Parathyroid adenoma (tissue), 2 donors: Measurements from ENCODE around the gene LHX6.

Experiments
- H2AFZ ChIP-seq: fragments of 300-600 bp; sonication (generic); one replicate; pipeline ENCODE4 v1.7.0; 2017; ENCODE audit warnings: antibody characterized with exemption, mild to moderate bottlenecking
- H3K27ac ChIP-seq: fragments of 300-600 bp; sonication (generic); one replicate; pipeline ENCODE4 v1.7.0; 2017
- H3K27me3 ChIP-seq: fragments of 300-600 bp; sonication (generic); one replicate; pipeline ENCODE4 v1.7.0; 2017; ENCODE audit warnings: low read length; ENCODE audit not compliant: control insufficient read depth, insufficient read depth
- H3K36me3 ChIP-seq: fragments of 300-600 bp; sonication (generic); one replicate; pipeline ENCODE4 v1.7.0; 2017; ENCODE audit warnings: low read length; ENCODE audit not compliant: control insufficient read depth, insufficient read depth
- H3K4me1 ChIP-seq: fragments of 300-600 bp; sonication (generic); one replicate; pipeline ENCODE4 v1.7.0; 2017; ENCODE audit warnings: control low read depth
- H3K4me2 ChIP-seq: fragments of 300-600 bp; sonication (generic); one replicate; pipeline ENCODE4 v1.7.0; 2017; ENCODE audit warnings: low read length
- H3K4me3 ChIP-seq: fragments of 300-600 bp; sonication (generic); one replicate; pipeline ENCODE4 v1.7.0; 2017; ENCODE audit warnings: low read depth, low read length
- H3K79me2 ChIP-seq: fragments of 300-600 bp; sonication (generic); one replicate; pipeline ENCODE4 v1.7.0; 2017; ENCODE audit warnings: control low read depth
- H3K9ac ChIP-seq: fragments of 300-600 bp; sonication (generic); one replicate; pipeline ENCODE4 v1.7.0; 2017; ENCODE audit warnings: mild to moderate bottlenecking
- H3K9me3 ChIP-seq: fragments of 300-600 bp; sonication (generic); one replicate; pipeline ENCODE4 v1.7.0; 2017; ENCODE audit warnings: low read length; ENCODE audit not compliant: control insufficient read depth
- TF ChIP-seq, protein P1 (sequence below): fragments of 300-600 bp; sonication (generic); IDR thresholded peaks from one replicate; pipeline ENCODE4 v1.7.0; 2017; ENCODE audit warnings: antibody characterized with exemption, mild to moderate bottlenecking
- donor health status: primary hyperparathyroidism.

The LHX6 gene

GRCh38 chr9:122162415-122162814 lies 66.3 kb downstream of the LHX6 start:
- H3K27ac ChIP-seq = no peak overlapping the region
- H3K4me3 ChIP-seq = no peak overlapping the region
- H3K79me2 ChIP-seq = peaks cover 15% of the 10 kb centered on the region
- no peak overlapping the region for H2AFZ ChIP-seq
- H3K9me3 ChIP-seq = no peaks in the 10 kb centered on the region
- no peak overlapping the region for H3K9ac ChIP-seq
- H3K4me2 ChIP-seq = no peak overlapping the region
- peaks cover 7% of the 10 kb centered on the region for H3K4me1 ChIP-seq
- peaks cover 3% of the 10 kb centered on the region for H3K36me3 ChIP-seq
- H3K27me3 ChIP-seq = no peaks in the 10 kb centered on the region
- TF ChIP-seq, protein P1, sequence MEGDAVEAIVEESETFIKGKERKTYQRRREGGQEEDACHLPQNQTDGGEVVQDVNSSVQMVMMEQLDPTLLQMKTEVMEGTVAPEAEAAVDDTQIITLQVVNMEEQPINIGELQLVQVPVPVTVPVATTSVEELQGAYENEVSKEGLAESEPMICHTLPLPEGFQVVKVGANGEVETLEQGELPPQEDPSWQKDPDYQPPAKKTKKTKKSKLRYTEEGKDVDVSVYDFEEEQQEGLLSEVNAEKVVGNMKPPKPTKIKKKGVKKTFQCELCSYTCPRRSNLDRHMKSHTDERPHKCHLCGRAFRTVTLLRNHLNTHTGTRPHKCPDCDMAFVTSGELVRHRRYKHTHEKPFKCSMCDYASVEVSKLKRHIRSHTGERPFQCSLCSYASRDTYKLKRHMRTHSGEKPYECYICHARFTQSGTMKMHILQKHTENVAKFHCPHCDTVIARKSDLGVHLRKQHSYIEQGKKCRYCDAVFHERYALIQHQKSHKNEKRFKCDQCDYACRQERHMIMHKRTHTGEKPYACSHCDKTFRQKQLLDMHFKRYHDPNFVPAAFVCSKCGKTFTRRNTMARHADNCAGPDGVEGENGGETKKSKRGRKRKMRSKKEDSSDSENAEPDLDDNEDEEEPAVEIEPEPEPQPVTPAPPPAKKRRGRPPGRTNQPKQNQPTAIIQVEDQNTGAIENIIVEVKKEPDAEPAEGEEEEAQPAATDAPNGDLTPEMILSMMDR = no peak

DNA sequence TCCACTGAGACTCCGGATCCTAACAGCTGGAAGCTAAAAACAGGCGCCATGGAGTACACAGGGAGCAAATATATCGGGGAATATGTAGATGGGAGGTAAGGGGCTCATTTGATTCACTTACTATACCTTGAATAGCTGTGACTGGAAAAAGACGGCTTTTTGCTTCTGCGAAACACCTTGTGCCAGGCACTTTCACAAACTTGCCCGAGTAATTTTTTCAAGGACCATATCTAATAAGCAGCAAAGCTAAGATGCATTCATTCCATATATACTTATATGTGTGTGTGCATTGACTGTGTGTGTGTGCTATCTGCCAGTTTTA lies 68.9 kb downstream of the LHX6 start:
- Histone ChIP-seq H3K9ac (no peak overlapping the region), H2AFZ (peak overlapping the region; percentile 86), H3K79me2 (peaks cover 15% of the 10 kb centered on the region), H3K4me2 (peak overlapping the region; percentile 89), H3K27ac (peak overlapping the region; percentile 44), H3K9me3 (no peaks in the 10 kb centered on the region), H3K4me3 (peak overlapping the region; percentile 97), H3K27me3 (no peaks in the 10 kb centered on the region), H3K4me1 (peaks cover 7% of the 10 kb centered on the region), H3K36me3 (peaks cover 3% of the 10 kb centered on the region)
- TF ChIP-seq, protein P1 = no peak

DNA sequence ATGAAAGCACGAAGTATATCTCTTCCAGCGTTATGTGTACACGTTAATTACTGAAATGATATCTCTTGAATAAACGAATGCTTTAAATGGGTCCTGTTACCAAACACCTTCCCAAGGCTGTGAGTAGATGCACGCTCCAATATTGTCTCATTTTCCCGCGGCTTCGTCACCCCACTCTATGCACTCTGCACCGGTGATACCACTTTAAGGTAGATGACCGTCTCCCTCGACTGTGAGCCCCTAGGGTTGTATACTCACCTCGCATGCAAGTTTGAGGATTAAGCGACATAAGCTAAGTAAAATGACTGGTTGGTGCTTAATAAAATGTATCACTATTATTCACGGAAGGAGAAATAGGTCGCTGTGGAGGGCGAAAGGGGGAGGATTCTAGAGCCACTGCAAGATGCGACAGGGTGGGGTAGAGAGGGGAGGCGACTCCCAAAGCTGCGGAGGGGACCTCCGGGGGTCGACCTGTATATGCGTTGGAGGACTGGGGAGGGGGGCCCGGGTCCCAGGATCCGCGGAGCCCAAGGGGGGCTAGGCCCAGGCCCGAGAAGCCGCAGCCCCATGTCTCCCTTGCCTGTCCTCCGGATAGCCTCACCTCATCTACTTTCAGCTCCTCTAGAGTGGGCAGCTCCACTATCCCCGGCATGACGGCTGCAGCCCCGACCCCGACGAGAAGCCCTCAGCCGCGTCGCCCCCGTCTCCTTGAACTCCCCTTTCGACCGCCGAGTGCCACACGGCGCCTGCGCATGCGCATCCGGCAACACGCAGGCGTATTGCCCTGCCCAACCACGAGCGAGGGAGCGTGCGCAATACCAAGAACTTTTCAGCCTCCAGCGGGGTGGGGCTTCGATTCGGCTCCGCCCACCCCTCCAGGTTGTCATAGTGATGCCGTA lies 69.5 kb downstream of the LHX6 start, which contains the start of the genes MORN5 and NDUFA8:
Gene MORN5, plus strand, starts transcription at position 883 of the 899 bp plus-strand sequence. CDS start 65 bp downstream, outside the sequence.
Gene NDUFA8, minus strand, starts transcription at position 754 of the 899 bp plus-strand sequence. Its CDS starts 102 bp downstream, at position 652.
- peak within 1 kb of the TSS; percentile 86 for H2AFZ ChIP-seq
- peaks cover 3% of the 10 kb centered on the region for H3K36me3 ChIP-seq
- peak within 1 kb of the TSS; percentile 97 for H3K4me3 ChIP-seq
- TF ChIP-seq, protein P1 = no peak
- peak within 1 kb of the TSS; percentile 44 for H3K27ac ChIP-seq
- H3K27me3 ChIP-seq = no peaks in the 10 kb centered on the region
- peaks cover 7% of the 10 kb centered on the region for H3K4me1 ChIP-seq
- no peak within 1 kb of the TSS for H3K9ac ChIP-seq
- no peaks in the 10 kb centered on the region for H3K9me3 ChIP-seq
- H3K4me2 ChIP-seq = peak within 1 kb of the TSS; percentile 89
- peaks cover 15% of the 10 kb centered on the region for H3K79me2 ChIP-seq

GRCh38 chr9:122158202-122158601 lies 70.6 kb downstream of the LHX6 start:
- Histone ChIP-seq H3K27ac (no peak overlapping the region), H3K27me3 (no peaks in the 10 kb centered on the region), H3K36me3 (peaks cover 3% of the 10 kb centered on the region), H3K4me2 (peak overlapping the region; percentile 52), H2AFZ (no peak overlapping the region), H3K4me3 (peak overlapping the region; percentile 10), H3K9ac (no peak overlapping the region), H3K79me2 (peaks cover 15% of the 10 kb centered on the region), H3K9me3 (no peaks in the 10 kb centered on the region), H3K4me1 (peaks cover 7% of the 10 kb centered on the region)
- TF ChIP-seq, protein P1 = no peak
